ENCODE results near the gene XYLT1. TPM values are rescaled to one million over a fixed set of nuclear protein-coding genes. Genes with fewer than 3 reads are reported as not detected.
"Not testable (repeated sequence)": the region's sequence is repeated elsewhere in the genome, so short reads cannot be mapped to it uniquely, and the experiment has no call there.

XYLT1 gene
- total and polyA plus RNA-seq, 2 donors: 2.2 to 3.5 TPM

- DNase-seq (ENCODE audit: low read depth in 6 of 9, low spot score in 9 of 9): no peak
- Histone ChIP-seq H3K36me3 (ENCODE audit: control insufficient read depth in 2 of 2, insufficient read depth in 2 of 2, low read length in 1 of 2) (no peaks in the 10 kb centered on the region), H3K27ac (ENCODE audit: low read depth in 1 of 2, low read length in 1 of 2) (no peak overlapping the region), H3K4me1 (ENCODE audit: control insufficient read depth in 2 of 2, insufficient read depth in 2 of 2, low read length in 2 of 2) (peaks cover 10 to 19% of the 10 kb centered on the region in 2 donors), H3K27me3 (ENCODE audit: control insufficient read depth in 2 of 2, insufficient read depth in 1 of 2, low read length in 1 of 2) (no peaks in the 10 kb centered on the region), H3K4me3 (ENCODE audit: low read length in 2 of 2) (no peak overlapping the region), H3K9me3 (ENCODE audit: control insufficient read depth in 2 of 2, insufficient read depth in 1 of 2, low read length in 1 of 2) (no peaks in the 10 kb centered on the region)
- 97% methylated on average over 3 of the region's 3 CpGs for WGBS
Measured at GRCh38 chr16:17306745-17307144, 164.0 kb downstream of the XYLT1 start.

GRCh38 chr16:17306211-17306610 is 164.5 kb downstream of the XYLT1 start:
- 95% methylated on average over 9 of the region's 9 CpGs for WGBS
- not testable (repeated sequence) for H3K4me3 ChIP-seq (ENCODE audit: low read length in 2 of 2); H3K27me3 ChIP-seq (ENCODE audit: control insufficient read depth in 2 of 2, insufficient read depth in 1 of 2, low read length in 1 of 2); DNase-seq (ENCODE audit: low read depth in 6 of 9, low spot score in 9 of 9); H3K9me3 ChIP-seq (ENCODE audit: control insufficient read depth in 2 of 2, insufficient read depth in 1 of 2, low read length in 1 of 2); H3K27ac ChIP-seq (ENCODE audit: low read depth in 1 of 2, low read length in 1 of 2); H3K36me3 ChIP-seq (ENCODE audit: control insufficient read depth in 2 of 2, insufficient read depth in 2 of 2, low read length in 1 of 2)
- H3K4me1 ChIP-seq (ENCODE audit: control insufficient read depth in 2 of 2, insufficient read depth in 2 of 2, low read length in 2 of 2): peaks cover 10 to 22% of the 10 kb centered on the region in 2 donors

- Histone ChIP-seq H3K9me3 (ENCODE audit: control insufficient read depth in 2 of 2, insufficient read depth in 1 of 2, low read length in 1 of 2) (no peaks in the 10 kb centered on the region), H3K27me3 (ENCODE audit: control insufficient read depth in 2 of 2, insufficient read depth in 1 of 2, low read length in 1 of 2) (no peaks in the 10 kb centered on the region), H3K4me3 (ENCODE audit: low read length in 2 of 2) (no peak overlapping the region), H3K36me3 (ENCODE audit: control insufficient read depth in 2 of 2, insufficient read depth in 2 of 2, low read length in 1 of 2) (no peaks in the 10 kb centered on the region), H3K27ac (ENCODE audit: low read depth in 1 of 2, low read length in 1 of 2) (no peak overlapping the region), H3K4me1 (ENCODE audit: control insufficient read depth in 2 of 2, insufficient read depth in 2 of 2, low read length in 2 of 2) (peaks cover 10 to 22% of the 10 kb centered on the region in 2 donors)
- WGBS: 86% methylated on average over 6 of the region's 6 CpGs
- DNase-seq (ENCODE audit: low read depth in 6 of 9, low spot score in 9 of 9): no peak
Measured at GRCh38 chr16:17305694-17306093, 165.1 kb downstream of the XYLT1 start.

- no peaks in the 10 kb centered on the region for H3K27me3 ChIP-seq (ENCODE audit: control insufficient read depth in 2 of 2, insufficient read depth in 1 of 2, low read length in 1 of 2)
- peaks cover 10 to 22% of the 10 kb centered on the region in 2 donors for H3K4me1 ChIP-seq (ENCODE audit: control insufficient read depth in 2 of 2, insufficient read depth in 2 of 2, low read length in 2 of 2)
- H3K27ac ChIP-seq (ENCODE audit: low read depth in 1 of 2, low read length in 1 of 2): no peak overlapping the region
- 93% methylated on average over 6 of the region's 6 CpGs for WGBS
- no peak for DNase-seq (ENCODE audit: low read depth in 6 of 9, low spot score in 9 of 9)
- no peaks in the 10 kb centered on the region for H3K36me3 ChIP-seq (ENCODE audit: control insufficient read depth in 2 of 2, insufficient read depth in 2 of 2, low read length in 1 of 2)
- H3K4me3 ChIP-seq (ENCODE audit: low read length in 2 of 2): no peak overlapping the region
- H3K9me3 ChIP-seq (ENCODE audit: control insufficient read depth in 2 of 2, insufficient read depth in 1 of 2, low read length in 1 of 2): no peaks in the 10 kb centered on the region
Measured at GRCh38 chr16:17304491-17305119, 166.2 kb downstream of the XYLT1 start.

- H3K27ac ChIP-seq (ENCODE audit: low read depth in 1 of 2, low read length in 1 of 2): no peak overlapping the region
- H3K36me3 ChIP-seq (ENCODE audit: control insufficient read depth in 2 of 2, insufficient read depth in 2 of 2, low read length in 1 of 2): no peaks in the 10 kb centered on the region
- H3K4me3 ChIP-seq (ENCODE audit: low read length in 2 of 2): no peak overlapping the region
- DNase-seq (ENCODE audit: low read depth in 6 of 9, low spot score in 9 of 9): no peak
- peaks cover 10 to 22% of the 10 kb centered on the region in 2 donors for H3K4me1 ChIP-seq (ENCODE audit: control insufficient read depth in 2 of 2, insufficient read depth in 2 of 2, low read length in 2 of 2)
- H3K9me3 ChIP-seq (ENCODE audit: control insufficient read depth in 2 of 2, insufficient read depth in 1 of 2, low read length in 1 of 2): no peaks in the 10 kb centered on the region
- WGBS: 84% methylated on average over 2 of the region's 2 CpGs
- no peaks in the 10 kb centered on the region for H3K27me3 ChIP-seq (ENCODE audit: control insufficient read depth in 2 of 2, insufficient read depth in 1 of 2, low read length in 1 of 2)
Measured at GRCh38 chr16:17304106-17304490, 166.7 kb downstream of the XYLT1 start.

- no peak overlapping the region for H3K27ac ChIP-seq (ENCODE audit: low read depth in 1 of 2, low read length in 1 of 2)
- H3K4me3 ChIP-seq (ENCODE audit: low read length in 2 of 2): no peak overlapping the region
- H3K9me3 ChIP-seq (ENCODE audit: control insufficient read depth in 2 of 2, insufficient read depth in 1 of 2, low read length in 1 of 2): no peaks in the 10 kb centered on the region
- 97% methylated on average over 5 of the region's 5 CpGs for WGBS
- peaks cover 10 to 22% of the 10 kb centered on the region in 2 donors for H3K4me1 ChIP-seq (ENCODE audit: control insufficient read depth in 2 of 2, insufficient read depth in 2 of 2, low read length in 2 of 2)
- no peak for DNase-seq (ENCODE audit: low read depth in 6 of 9, low spot score in 9 of 9)
- no peaks in the 10 kb centered on the region for H3K36me3 ChIP-seq (ENCODE audit: control insufficient read depth in 2 of 2, insufficient read depth in 2 of 2, low read length in 1 of 2)
- H3K27me3 ChIP-seq (ENCODE audit: control insufficient read depth in 2 of 2, insufficient read depth in 1 of 2, low read length in 1 of 2): no peaks in the 10 kb centered on the region
Measured at GRCh38 chr16:17303101-17303500, 167.7 kb downstream of the XYLT1 start.

- DNase-seq (ENCODE audit: low read depth in 6 of 9, low spot score in 9 of 9): no peak
- H3K36me3 ChIP-seq (ENCODE audit: control insufficient read depth in 2 of 2, insufficient read depth in 2 of 2, low read length in 1 of 2): no peaks in the 10 kb centered on the region
- H3K27me3 ChIP-seq (ENCODE audit: control insufficient read depth in 2 of 2, insufficient read depth in 1 of 2, low read length in 1 of 2): no peaks in the 10 kb centered on the region
- no peak overlapping the region for H3K4me3 ChIP-seq (ENCODE audit: low read length in 2 of 2)
- WGBS: 38% methylated on average over 3 of the region's 3 CpGs
- peaks cover 10 to 22% of the 10 kb centered on the region in 2 donors for H3K4me1 ChIP-seq (ENCODE audit: control insufficient read depth in 2 of 2, insufficient read depth in 2 of 2, low read length in 2 of 2)
- no peak overlapping the region for H3K27ac ChIP-seq (ENCODE audit: low read depth in 1 of 2, low read length in 1 of 2)
- H3K9me3 ChIP-seq (ENCODE audit: control insufficient read depth in 2 of 2, insufficient read depth in 1 of 2, low read length in 1 of 2): no peaks in the 10 kb centered on the region
Measured at GRCh38 chr16:17302620-17303019, 168.1 kb downstream of the XYLT1 start.

- H3K36me3 ChIP-seq (ENCODE audit: control insufficient read depth in 2 of 2, insufficient read depth in 2 of 2, low read length in 1 of 2): no peaks in the 10 kb centered on the region
- peaks cover 10 to 22% of the 10 kb centered on the region in 2 donors for H3K4me1 ChIP-seq (ENCODE audit: control insufficient read depth in 2 of 2, insufficient read depth in 2 of 2, low read length in 2 of 2)
- no peaks in the 10 kb centered on the region for H3K9me3 ChIP-seq (ENCODE audit: control insufficient read depth in 2 of 2, insufficient read depth in 1 of 2, low read length in 1 of 2)
- H3K27ac ChIP-seq (ENCODE audit: low read depth in 1 of 2, low read length in 1 of 2): no peak overlapping the region
- DNase-seq (ENCODE audit: low read depth in 6 of 9, low spot score in 9 of 9): peak in 3 of 9 donors; percentile 12 to 55 (median 22)
- H3K27me3 ChIP-seq (ENCODE audit: control insufficient read depth in 2 of 2, insufficient read depth in 1 of 2, low read length in 1 of 2): no peaks in the 10 kb centered on the region
- H3K4me3 ChIP-seq (ENCODE audit: low read length in 2 of 2): no peak overlapping the region
- 47% methylated on average over 4 of the region's 4 CpGs for WGBS
Measured at GRCh38 chr16:17302214-17302613, 168.5 kb downstream of the XYLT1 start.

GRCh38 chr16:17301593-17302135 is 169.1 kb downstream of the XYLT1 start:
- peak in 1 of 9 donors; percentile 41 for DNase-seq (ENCODE audit: low read depth in 6 of 9, low spot score in 9 of 9)
- WGBS: 86% methylated on average over 10 of the region's 10 CpGs
- H3K9me3 ChIP-seq (ENCODE audit: control insufficient read depth in 2 of 2, insufficient read depth in 1 of 2, low read length in 1 of 2): no peaks in the 10 kb centered on the region
- no peak overlapping the region for H3K27ac ChIP-seq (ENCODE audit: low read depth in 1 of 2, low read length in 1 of 2)
- H3K27me3 ChIP-seq (ENCODE audit: control insufficient read depth in 2 of 2, insufficient read depth in 1 of 2, low read length in 1 of 2): no peaks in the 10 kb centered on the region
- no peaks in the 10 kb centered on the region for H3K36me3 ChIP-seq (ENCODE audit: control insufficient read depth in 2 of 2, insufficient read depth in 2 of 2, low read length in 1 of 2)
- H3K4me3 ChIP-seq (ENCODE audit: low read length in 2 of 2): no peak overlapping the region
- peaks cover 10 to 22% of the 10 kb centered on the region in 2 donors for H3K4me1 ChIP-seq (ENCODE audit: control insufficient read depth in 2 of 2, insufficient read depth in 2 of 2, low read length in 2 of 2)

All from thymus (tissue), 11 donors.